Right lobe of liver (tissue), 4 donors: ENCODE measurements around the gene GALNTL6.

Source experiments
- CTCF ChIP-seq, 4 donors: fragments of 200-600 bp in 3 of 4; fragments of 450-650 bp in 1 of 4; IDR thresholded peaks; one replicate each; pipeline versions ENCODE4 v1.5.1 to v1.8.0; 2016 to 2022; ENCODE audit warnings: antibody characterized with exemption in 4 of 4, mild to moderate bottlenecking in 2 of 4
- POLR2A ChIP-seq: fragments of 450-650 bp; IDR thresholded peaks from one replicate; pipeline ENCODE4 v1.6.1; 2017; ENCODE audit warnings: antibody characterized with exemption, mild to moderate bottlenecking
- donor health status: DM: no; HTN: no; CAD: no.
- donor health status: DM: no; HTN: no; CAD: no.
- donor health status: DM: no; HTN: yes; CAD: no.

GRCh38 chr4:172791841-172792240, 978.6 kb downstream of the GALNTL6 start:
- TF ChIP-seq CTCF (IDR thresholded peaks at IDR 0.05) (no peak), POLR2A (no peak)
